ENCODE data around the gene ELF4.
"Not testable (repeated sequence)": the region's sequence is repeated elsewhere in the genome, so short reads cannot be mapped to it uniquely, and the experiment has no call there.

Gene ELF4

GRCh38 chrX:130110379-130111219 is at the start of gene ELF4:
TSS of gene ELF4 (minus strand) at chrX:130110497. CDS start at chrX:130081330, 29,167 bp downstream.
- no peak for DNase-seq (ENCODE audit: low read depth)

DNA sequence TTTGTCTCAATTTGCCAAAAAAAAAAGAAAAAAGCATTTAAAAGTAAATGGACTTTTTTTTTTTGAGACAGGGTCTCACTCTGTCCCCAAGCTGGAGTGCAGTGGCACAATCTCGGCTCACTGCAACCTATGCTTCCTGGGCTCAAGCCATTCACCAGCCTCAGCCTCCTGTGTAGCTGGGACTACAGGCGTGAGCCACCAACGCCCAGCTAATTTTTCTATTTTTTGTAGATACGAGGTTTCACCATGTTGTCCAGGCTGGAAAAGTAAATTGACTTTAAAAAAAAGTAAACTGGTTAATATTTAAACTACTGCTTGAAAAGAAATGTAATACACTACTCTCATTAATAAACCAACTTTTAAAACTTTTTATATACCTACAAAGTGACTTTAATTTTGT is 49.5 kb upstream of the ELF4 start:
- DNase-seq (ENCODE audit: low read depth) = no peak

GRCh38 chrX:130158311-130158710 is 48.0 kb upstream of the ELF4 start:
- DNase-seq (ENCODE audit: low read depth) = no peak

- DNase-seq (ENCODE audit: low read depth) = no peak
Measured at GRCh38 chrX:130155564-130155963, 45.3 kb upstream of the ELF4 start.

DNA sequence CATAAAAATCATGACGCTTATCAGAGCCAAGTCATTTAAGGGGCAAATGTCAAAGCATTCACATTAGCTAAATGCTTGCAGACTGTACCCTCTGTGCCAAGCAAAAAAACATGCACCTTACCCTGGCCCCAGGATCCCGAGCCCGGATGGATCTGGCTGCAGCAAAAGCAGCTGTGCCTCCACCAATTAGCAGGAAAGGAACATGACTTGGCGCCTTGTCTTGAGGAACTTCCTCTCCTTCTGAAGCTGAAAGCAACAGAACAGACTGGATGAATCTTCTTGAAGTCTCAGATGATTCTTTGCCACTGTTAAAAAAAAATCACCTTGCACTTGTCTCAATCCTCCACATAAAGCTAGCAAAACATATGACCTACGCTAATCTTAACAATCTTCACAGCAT is 37.3 kb upstream of the ELF4 start:
- no peak for DNase-seq (ENCODE audit: low read depth)

- no peak for DNase-seq (ENCODE audit: low read depth)
Measured at GRCh38 chrX:130145123-130145522, 34.8 kb upstream of the ELF4 start.

DNA sequence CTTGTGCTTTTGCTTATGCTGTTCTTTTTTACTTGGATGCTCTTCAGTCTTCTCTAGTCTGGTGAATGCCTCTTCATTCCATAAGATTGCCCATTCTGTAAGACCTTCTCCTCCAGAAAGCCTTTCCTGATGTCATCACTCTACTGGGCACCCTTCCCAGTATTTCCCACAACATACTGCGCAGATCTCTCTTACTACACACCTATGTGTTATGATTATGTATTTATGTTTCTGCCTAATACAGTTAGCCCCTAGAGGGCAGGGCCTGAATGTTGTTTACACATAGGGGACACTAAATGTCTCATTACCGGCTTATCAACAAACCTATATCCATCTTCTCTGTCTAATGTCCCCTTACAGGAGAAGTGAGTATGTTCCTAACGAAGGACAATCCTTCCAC is 34.2 kb upstream of the ELF4 start:
- DNase-seq (ENCODE audit: low read depth) = no peak

- DNase-seq (ENCODE audit: low read depth) = no peak
Measured at GRCh38 chrX:130139474-130140201, 29.3 kb upstream of the ELF4 start.

DNA sequence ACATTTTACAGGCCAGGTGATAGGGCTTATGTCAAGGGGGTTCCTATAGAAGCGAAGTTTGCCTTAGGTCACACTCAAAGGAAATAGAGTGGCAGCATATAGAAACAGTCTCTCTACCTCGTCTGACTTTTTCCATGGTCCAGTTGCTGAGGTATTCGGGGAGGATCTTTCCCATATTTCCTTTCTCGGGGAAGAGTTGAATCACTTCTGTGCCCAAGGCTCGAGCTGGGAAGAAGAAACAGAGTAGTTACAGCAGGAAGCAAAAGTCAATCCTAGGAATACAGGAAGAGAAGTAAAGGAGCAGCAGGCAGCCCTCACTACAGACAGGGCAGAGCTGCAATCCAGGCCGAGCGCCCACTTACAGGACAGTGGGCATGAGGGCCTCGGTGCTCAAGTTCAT is 26.7 kb upstream of the ELF4 start:
- DNase-seq (ENCODE audit: low read depth) = no peak

GRCh38 chrX:130136496-130136895 is 26.2 kb upstream of the ELF4 start:
- DNase-seq (ENCODE audit: low read depth) = no peak

DNA sequence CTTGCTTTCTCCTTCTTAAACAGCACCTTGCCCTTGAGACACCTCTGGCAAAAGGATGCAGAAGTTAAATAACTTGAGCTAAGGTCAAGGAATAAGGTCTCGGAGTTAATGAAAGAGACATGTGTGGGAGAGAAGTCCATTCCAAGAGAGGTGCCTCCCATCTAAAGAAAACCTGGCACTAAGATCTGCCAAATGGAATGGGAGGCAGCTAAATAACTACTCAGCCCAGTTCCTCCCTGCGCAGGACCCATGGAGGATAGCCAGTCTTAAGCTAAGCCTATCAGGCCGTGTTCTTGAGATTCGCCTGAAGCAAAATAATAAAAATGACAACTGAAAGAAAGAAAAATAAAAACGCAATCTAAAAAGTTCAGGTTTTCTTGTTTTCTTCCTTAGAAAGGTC is 20.7 kb upstream of the ELF4 start:
- DNase-seq (ENCODE audit: low read depth) = no peak

- DNase-seq (ENCODE audit: low read depth) = no peak
Measured at GRCh38 chrX:130125091-130125874, 15.0 kb upstream of the ELF4 start.

- no peak for DNase-seq (ENCODE audit: low read depth)
Measured at GRCh38 chrX:130124577-130124976, 14.3 kb upstream of the ELF4 start.

DNA sequence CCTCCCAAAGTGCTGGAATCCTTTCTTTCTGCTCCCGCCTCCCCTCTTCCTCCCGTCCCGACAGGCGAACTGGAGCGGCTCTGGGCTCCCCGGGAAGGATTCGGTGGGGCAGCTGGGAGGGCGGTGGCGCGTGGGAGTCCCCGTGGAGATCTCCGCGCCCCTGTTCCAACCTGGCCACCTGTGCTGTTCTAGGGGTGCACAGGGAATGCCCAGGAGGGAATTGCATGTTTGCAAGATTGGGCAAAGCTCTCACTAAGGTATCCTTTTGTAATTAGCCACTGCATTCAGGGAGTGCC is 11.2 kb upstream of the ELF4 start:
- no peak for DNase-seq (ENCODE audit: low read depth)

DNA sequence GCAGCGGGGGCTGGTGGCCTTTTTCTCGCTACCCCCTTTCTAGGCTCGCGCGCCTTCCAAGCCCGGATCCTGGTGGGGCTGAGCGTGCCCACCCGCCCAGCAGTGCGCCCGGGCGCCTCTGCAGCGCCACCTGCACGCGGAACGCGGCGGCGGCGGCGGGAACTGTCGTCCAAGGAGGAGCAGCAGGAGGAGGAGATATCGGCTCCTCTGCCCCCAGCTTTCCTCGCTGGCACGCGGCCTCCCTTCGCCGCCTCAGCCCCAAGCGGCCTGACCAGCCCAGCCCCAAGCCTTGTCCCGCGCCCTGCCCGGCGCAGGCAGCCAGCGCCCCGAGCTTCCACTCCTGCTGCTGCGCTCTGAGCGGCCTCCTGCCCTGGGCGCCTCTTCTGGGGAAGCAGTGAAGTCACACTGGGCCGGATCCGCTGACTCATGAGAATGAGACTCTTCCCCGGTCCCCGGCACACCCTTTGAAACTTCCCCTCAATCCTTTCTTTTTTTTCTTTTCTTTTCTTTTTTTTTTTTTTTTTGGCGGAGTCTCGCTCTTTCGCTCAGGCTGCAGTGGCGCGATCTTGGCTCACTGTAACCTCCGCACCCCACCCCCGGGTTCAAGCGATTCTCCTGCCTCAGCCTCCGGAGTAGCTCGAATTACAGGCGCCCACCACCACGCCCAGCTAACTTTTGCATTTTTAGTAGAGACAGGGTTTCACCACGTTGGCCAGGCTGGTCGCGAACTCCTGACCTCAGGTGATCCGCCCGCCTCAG is 10.6 kb upstream of the ELF4 start:
- DNase-seq (ENCODE audit: low read depth) = no peak

DNA sequence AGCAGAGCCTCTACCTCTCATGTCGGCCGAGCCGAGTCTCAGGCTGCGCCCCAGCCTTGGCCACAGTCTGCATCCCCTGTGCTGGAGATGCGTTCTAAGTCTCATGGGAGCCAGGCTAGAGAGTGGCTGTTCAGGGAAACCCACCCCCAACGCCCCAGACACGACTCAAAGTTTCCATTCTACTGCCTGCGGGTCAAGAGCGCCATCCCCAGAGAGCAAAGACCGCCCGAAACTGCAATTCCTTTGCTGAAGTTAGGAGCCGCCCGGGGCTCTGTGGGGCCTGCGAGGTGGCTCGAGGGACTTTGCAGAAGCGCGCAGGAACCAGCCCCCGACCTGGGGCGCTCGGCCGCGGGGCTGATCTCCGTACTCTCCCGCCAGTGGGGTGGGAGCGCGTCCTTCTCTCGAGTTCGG is 10.0 kb upstream of the ELF4 start:
- no peak for DNase-seq (ENCODE audit: low read depth)

DNA sequence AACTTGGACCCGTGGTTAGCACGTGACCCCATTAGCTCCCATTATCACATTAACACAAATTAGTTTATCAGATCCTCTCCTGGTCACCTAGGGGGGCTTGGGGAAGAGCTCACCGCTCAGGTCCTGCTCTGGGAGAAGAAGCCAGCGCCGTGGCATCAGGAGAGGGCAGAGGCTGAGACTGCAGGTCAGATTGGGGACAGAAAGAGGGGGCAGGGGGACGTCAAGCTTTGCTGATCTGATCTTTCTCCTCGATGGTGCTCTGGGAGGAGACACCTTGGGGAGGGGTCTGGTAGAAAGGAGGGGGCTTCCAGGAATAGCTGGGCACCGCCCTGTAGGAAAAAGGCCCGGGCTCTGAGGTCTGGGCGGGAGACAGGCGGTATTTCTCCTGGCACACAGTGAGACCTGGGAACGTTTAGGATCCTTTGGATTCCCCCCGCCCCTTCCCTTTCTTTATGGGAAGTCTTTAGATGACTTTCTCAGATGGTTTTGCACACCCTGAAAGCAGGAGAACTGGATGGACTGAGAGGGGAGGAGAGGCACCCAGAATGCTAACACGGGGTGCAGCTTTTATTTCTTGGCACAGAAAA is 9.1 kb upstream of the ELF4 start:
- no peak for DNase-seq (ENCODE audit: low read depth)

GRCh38 chrX:130118441-130119311 is 8.4 kb upstream of the ELF4 start:
- DNase-seq (ENCODE audit: low read depth) = no peak

GRCh38 chrX:130117166-130117565 is 6.9 kb upstream of the ELF4 start:
- DNase-seq (ENCODE audit: low read depth) = no peak

DNA sequence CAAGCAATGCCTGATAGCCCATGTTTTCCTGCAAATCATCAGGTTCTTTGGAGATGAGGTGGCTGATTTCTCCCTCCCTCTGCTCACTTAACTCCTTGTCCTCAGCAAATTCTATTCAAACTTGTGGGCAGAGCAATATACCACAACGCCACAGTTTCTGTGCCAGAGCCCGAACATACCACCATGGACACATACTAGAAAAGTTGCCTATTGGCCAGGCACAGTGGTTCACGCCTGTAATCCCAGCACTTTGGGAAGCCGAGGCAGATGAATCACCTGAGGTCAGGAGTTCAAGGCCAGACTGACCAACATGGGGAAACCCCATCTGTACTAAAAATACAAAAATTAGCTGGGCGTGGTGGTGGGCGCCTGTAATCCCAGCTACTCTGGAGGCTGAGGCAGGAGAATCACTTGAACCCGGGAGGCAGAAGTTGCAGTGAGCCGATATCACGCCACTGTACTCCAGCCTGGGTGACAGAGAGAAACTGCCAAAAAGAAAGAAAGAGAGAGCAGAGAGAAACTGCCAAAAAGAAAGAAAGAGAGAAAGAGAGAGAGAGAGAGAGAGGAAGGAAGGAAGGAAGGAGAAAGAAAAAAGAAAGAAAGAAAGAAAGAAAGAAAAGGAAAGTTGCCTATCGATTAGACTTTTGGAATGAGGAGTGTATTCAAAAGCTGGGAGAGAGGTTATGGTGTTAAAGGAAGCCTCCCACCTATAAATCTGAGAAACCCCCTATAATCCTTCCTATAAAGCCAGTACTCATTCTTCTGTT is 5.0 kb upstream of the ELF4 start:
- DNase-seq (ENCODE audit: low read depth) = not testable (repeated sequence)
